Sigmoid colon (tissue), 4 donors: ENCODE results near the gene ZNF426.

Experiments used
- EP300 ChIP-seq, 4 donors: sonication (generic); formaldehyde crosslinking; IDR thresholded peaks; one replicate each; pipeline ENCODE4 v1.6.1; 2017; ENCODE audit warnings: antibody characterized with exemption in 4 of 4
- POLR2A ChIP-seq, 2 donors: fragments of 450-650 bp; IDR thresholded peaks; one replicate each; pipeline ENCODE4 v1.6.1; 2016; ENCODE audit warnings: antibody characterized with exemption in 2 of 2, mild to moderate bottlenecking in 2 of 2, moderate library complexity in 2 of 2
- POLR2AphosphoS5 ChIP-seq, 4 donors: sonication (generic); formaldehyde crosslinking; IDR thresholded peaks; one replicate each; pipeline ENCODE4 v1.6.1; 2017; ENCODE audit warnings: antibody characterized with exemption in 4 of 4
- TF ChIP-seq, protein P1 (sequence below), 4 experiments: fragments of 450-650 bp in 3 of 4; fragments of 200-600 bp in 1 of 4; IDR thresholded peaks; one replicate each; pipeline ENCODE4 v1.5.1; 2016 to 2019; ENCODE audit warnings: antibody characterized with exemption in 4 of 4, mild to moderate bottlenecking in 3 of 4, moderate library complexity in 2 of 4

- TF ChIP-seq, protein P1, sequence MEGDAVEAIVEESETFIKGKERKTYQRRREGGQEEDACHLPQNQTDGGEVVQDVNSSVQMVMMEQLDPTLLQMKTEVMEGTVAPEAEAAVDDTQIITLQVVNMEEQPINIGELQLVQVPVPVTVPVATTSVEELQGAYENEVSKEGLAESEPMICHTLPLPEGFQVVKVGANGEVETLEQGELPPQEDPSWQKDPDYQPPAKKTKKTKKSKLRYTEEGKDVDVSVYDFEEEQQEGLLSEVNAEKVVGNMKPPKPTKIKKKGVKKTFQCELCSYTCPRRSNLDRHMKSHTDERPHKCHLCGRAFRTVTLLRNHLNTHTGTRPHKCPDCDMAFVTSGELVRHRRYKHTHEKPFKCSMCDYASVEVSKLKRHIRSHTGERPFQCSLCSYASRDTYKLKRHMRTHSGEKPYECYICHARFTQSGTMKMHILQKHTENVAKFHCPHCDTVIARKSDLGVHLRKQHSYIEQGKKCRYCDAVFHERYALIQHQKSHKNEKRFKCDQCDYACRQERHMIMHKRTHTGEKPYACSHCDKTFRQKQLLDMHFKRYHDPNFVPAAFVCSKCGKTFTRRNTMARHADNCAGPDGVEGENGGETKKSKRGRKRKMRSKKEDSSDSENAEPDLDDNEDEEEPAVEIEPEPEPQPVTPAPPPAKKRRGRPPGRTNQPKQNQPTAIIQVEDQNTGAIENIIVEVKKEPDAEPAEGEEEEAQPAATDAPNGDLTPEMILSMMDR (IDR thresholded peaks at IDR 0.05) = peak; percentile 35 to 53 (median 46)
- TF ChIP-seq POLR2A (IDR thresholded peaks at IDR 0.05) = no peak
- TF ChIP-seq EP300 (IDR thresholded peaks at IDR 0.05) = no peak
- no peak for TF ChIP-seq POLR2AphosphoS5 (IDR thresholded peaks at IDR 0.05)
Observed at GRCh38 chr19:9586764-9587163, 48.3 kb upstream of the ZNF426 start.
